ENCODE results near the gene GMEB2.
A peak's percentile ranks its signal among the peaks of the same experiment; 100 is the strongest.

Gene GMEB2

GRCh38 chr20:63542696-63543095, 84.2 kb downstream of the GMEB2 start:
- DNase-seq = no peak

- no peak for DNase-seq
Measured at GRCh38 chr20:63542031-63542559, 84.8 kb downstream of the GMEB2 start.

- no peak for DNase-seq
Measured at GRCh38 chr20:63541371-63541770, 85.5 kb downstream of the GMEB2 start.

- no peak for DNase-seq
Measured at GRCh38 chr20:63540417-63541186, 86.3 kb downstream of the GMEB2 start.

GRCh38 chr20:63539441-63540370, 87.2 kb downstream of the GMEB2 start:
- no peak for DNase-seq

GRCh38 chr20:63539092-63539430, 87.8 kb downstream of the GMEB2 start:
- no peak for DNase-seq

GRCh38 chr20:63538204-63539091, 88.5 kb downstream of the GMEB2 start:
- peak; percentile 43 for DNase-seq
